Activated naive CD4-positive, alpha-beta T cell treated with anti-CD3 and anti-CD28 coated beads, Interleukin-2, amount 50 U/mL, for 24 hours (primary cell): ENCODE results near the gene PRPF18.

Experiments
- H3K27ac Mint-ChIP-seq: one replicate; pipeline ENCODE4 v1.8.0; 2021; ENCODE audit warnings: mild to moderate bottlenecking, mixed read lengths
- H3K27me3 Mint-ChIP-seq: one replicate; pipeline ENCODE4 v1.8.0; 2021; ENCODE audit warnings: mixed read lengths
- H3K36me3 Mint-ChIP-seq: one replicate; pipeline ENCODE4 v1.8.0; 2021; ENCODE audit warnings: mixed read lengths
- H3K4me1 Mint-ChIP-seq: one replicate; pipeline ENCODE4 v1.8.0; 2021; ENCODE audit warnings: mixed read lengths
- H3K4me3 Mint-ChIP-seq: one replicate; pipeline ENCODE4 v1.8.0; 2021; ENCODE audit warnings: mild to moderate bottlenecking, mixed read lengths
- H3K9me3 Mint-ChIP-seq: one replicate; pipeline ENCODE4 v1.8.0; 2021; ENCODE audit warnings: mixed read lengths

Gene PRPF18

DNA sequence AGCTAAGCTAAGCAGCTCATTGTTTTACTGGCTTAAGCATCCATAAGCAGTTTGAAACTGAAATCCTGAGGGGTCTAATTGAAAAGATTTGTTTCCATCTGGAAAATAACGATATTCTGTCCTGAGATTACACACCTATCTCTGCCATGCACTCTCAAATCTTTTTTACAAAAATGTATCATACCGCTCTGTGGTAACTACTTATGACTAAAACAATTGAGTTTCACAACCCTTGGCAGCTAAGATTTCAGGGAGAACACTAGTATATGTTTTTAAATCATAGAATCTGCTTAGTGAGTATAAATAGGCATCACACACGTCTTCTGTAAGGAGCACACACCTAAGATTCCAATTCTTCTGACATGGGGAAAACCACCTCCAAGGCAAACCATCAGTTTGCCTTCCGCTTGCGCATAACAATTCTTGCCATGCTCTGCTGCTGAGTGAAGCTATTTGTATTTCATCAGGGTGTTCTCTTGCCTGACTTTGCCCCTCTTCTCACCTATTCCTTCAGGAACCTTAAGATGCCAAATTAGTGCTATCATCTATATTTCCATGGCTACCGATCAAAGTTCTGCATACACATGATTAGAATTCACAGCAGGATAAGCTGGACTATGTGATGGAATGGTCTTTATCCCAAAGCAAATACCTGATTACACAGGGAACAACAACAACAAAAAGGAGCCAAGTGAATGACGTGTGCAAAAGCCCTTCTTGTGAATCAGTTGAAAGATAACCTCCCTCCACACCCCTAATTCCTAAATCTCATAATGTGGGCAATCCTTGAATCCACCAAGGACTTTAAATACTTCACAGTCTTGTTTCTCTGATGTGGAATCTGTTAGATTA, 40.9 kb downstream of the PRPF18 start:
- Mint-ChIP-seq H3K36me3 (peaks cover 18% of the 10 kb centered on the region), H3K4me1 (no peaks in the 10 kb centered on the region), H3K27me3 (no peaks in the 10 kb centered on the region), H3K27ac (no peak overlapping the region), H3K4me3 (no peak overlapping the region), H3K9me3 (no peaks in the 10 kb centered on the region)

DNA sequence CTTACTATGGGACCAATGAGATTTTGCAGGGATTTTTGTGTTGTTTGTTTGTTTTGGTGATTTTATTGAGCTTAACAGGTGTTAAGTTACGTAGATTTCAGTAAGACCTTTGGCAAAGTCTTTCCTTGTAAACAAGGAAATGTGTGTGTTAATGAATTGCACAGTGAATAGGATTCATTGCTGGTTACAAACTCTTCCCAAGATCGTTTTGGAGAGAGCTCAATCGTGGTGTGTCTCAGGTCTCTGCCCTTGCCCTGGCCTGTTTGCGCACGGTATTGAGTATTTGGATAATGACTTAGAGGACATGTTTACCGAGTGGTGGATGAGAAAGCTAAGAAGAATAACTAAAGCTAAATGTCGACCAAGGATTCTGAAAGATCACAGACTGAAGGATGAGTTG, 41.9 kb downstream of the PRPF18 start:
- no peaks in the 10 kb centered on the region for H3K27me3 Mint-ChIP-seq
- H3K4me1 Mint-ChIP-seq: no peaks in the 10 kb centered on the region
- H3K27ac Mint-ChIP-seq: no peak overlapping the region
- peaks cover 24% of the 10 kb centered on the region for H3K36me3 Mint-ChIP-seq
- no peak overlapping the region for H3K4me3 Mint-ChIP-seq
- no peaks in the 10 kb centered on the region for H3K9me3 Mint-ChIP-seq

DNA sequence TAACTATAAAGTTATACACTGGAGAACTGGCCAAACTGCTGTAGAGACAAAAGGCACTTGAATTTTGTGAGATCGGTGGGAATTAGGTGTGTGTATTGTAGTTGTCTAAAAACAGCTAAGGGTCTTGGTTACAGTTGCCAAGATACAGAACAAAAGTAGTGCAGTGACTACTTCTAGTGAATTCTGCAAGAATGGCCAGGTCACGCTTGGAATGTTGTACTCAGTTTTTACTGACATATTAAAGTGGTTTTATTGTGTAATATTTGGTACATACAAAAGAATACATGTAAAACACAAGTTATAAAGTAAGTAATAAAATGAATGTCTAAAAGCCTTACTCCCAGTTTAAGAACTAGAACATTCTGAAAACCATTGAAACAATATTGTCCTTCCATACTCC, 42.4 kb downstream of the PRPF18 start:
- H3K4me1 Mint-ChIP-seq: no peaks in the 10 kb centered on the region
- no peak overlapping the region for H3K4me3 Mint-ChIP-seq
- no peak overlapping the region for H3K27ac Mint-ChIP-seq
- peaks cover 25% of the 10 kb centered on the region for H3K36me3 Mint-ChIP-seq
- H3K27me3 Mint-ChIP-seq: no peaks in the 10 kb centered on the region
- H3K9me3 Mint-ChIP-seq: no peaks in the 10 kb centered on the region

DNA sequence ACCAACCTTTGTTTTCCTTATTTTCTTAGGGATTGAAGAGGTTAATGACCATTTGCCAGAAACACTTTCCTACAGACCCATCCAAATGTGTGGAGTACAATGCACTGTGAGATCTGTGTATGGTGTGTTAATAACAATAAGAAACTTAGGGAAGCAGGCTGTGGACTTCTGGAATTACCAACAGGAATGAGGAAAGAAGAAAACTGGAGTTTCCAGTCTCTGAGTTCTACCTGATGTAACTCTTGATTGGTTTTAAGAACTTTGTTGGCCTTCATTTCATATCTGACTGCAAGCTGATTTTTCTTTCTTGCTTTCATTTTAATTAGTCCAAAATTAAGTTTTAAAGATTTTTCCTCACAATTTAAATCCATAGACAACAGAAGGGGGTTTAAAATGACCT, 43.5 kb downstream of the PRPF18 start:
- Mint-ChIP-seq H3K36me3 (peaks cover 28% of the 10 kb centered on the region), H3K4me3 (no peak overlapping the region), H3K27ac (no peak overlapping the region)

DNA sequence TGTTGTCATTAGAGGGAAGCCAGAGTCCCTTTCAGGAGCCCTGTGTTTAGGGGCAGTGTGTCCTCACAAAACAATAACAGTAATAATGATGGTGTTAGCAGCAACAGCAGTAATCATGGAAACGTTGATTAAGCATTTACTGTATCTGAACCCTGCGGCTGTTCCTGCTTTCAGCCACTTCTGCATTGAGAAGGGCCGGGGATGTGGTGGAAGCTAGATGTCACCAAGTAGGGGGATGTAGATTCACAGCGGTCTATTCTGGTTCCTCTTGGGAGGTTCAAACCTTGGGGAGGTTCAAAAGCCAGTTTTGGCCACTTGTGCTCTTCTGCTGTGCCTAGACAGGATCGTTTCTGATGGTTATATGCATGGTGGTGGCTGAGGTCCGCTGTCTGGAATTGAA, 44.8 kb downstream of the PRPF18 start:
- no peaks in the 10 kb centered on the region for H3K4me1 Mint-ChIP-seq
- no peak overlapping the region for H3K27ac Mint-ChIP-seq
- no peaks in the 10 kb centered on the region for H3K9me3 Mint-ChIP-seq
- peaks cover 28% of the 10 kb centered on the region for H3K36me3 Mint-ChIP-seq
- H3K4me3 Mint-ChIP-seq: no peak overlapping the region
- no peaks in the 10 kb centered on the region for H3K27me3 Mint-ChIP-seq

More for the DNA sequence above, 43.5 kb downstream of the PRPF18 start:
- Mint-ChIP-seq H3K9me3 (no peaks in the 10 kb centered on the region), H3K27me3 (no peaks in the 10 kb centered on the region), H3K4me1 (no peaks in the 10 kb centered on the region)

DNA sequence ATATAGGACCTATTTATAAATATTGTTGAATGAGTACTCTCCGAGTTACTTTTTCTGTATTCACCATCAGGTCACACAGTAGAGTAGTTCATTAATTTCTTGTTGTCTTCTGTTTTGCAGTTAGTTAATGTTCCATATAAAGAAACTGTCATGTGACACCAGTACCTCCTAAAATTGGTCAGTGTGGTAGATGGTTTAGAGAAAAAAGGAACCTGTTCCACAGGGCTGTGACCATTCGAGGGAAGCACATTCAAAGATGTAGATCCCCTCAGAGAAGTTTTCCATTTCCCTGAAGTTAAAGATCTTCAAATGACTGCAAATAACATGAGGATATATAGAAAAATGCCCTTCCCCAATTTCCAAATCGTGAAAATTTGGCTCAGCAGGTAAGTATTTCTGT, 45.7 kb downstream of the PRPF18 start:
- Mint-ChIP-seq H3K4me1 (no peaks in the 10 kb centered on the region), H3K9me3 (no peaks in the 10 kb centered on the region), H3K27me3 (no peaks in the 10 kb centered on the region), H3K4me3 (no peak overlapping the region), H3K36me3 (peaks cover 32% of the 10 kb centered on the region), H3K27ac (no peak overlapping the region)

DNA sequence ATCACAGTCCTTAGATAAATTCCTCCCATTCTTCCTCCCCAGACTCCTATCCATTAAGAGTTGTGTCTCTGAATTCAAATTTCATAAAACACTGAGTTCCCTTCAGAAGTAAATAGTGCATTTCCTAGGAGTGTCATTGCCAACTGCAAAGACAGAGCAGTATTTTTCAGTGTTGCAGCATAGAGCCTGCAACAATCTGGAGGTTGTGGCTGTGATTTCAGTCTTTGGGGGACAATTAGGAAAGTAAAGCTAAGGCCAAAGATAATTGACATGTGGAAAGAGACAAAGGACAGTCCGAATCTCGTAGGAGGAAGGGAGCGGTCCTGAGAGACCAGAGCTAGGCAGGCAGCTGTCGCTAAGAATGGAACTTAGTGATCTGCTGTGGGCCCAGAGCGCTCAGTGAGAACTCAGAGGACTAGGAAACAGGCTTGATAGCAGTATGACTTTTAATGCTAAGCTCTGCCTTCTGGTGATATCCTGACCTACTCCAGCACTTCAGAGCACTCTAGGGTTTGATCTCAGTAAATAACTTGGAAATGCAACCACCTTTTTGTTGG, 46.2 kb downstream of the PRPF18 start:
- Mint-ChIP-seq H3K4me1 (no peaks in the 10 kb centered on the region), H3K9me3 (no peaks in the 10 kb centered on the region), H3K36me3 (peaks cover 35% of the 10 kb centered on the region), H3K27me3 (no peaks in the 10 kb centered on the region), H3K27ac (no peak overlapping the region), H3K4me3 (no peak overlapping the region)

DNA sequence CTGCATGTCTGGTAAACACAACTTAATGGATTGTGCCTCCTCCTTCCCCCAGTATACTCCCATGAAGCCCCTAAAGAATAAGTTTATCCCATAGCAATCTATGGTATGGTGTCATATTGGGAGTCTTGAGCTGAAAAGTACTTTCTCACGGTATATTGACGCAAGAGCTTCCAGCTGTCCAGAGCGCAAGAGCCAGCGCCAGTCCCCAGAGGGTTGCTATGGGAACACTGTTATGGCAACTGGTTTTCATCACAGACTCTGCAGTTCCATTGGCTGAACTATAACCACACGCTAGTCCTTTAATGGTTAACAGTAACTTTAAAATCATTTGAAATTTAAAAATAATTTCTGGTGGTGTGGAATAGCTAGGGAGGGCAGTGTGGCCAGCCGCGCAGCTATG, 46.9 kb downstream of the PRPF18 start:
- Mint-ChIP-seq H3K36me3 (peaks cover 41% of the 10 kb centered on the region), H3K9me3 (no peaks in the 10 kb centered on the region), H3K4me1 (no peaks in the 10 kb centered on the region), H3K27me3 (no peaks in the 10 kb centered on the region), H3K27ac (no peak overlapping the region), H3K4me3 (no peak overlapping the region)

DNA sequence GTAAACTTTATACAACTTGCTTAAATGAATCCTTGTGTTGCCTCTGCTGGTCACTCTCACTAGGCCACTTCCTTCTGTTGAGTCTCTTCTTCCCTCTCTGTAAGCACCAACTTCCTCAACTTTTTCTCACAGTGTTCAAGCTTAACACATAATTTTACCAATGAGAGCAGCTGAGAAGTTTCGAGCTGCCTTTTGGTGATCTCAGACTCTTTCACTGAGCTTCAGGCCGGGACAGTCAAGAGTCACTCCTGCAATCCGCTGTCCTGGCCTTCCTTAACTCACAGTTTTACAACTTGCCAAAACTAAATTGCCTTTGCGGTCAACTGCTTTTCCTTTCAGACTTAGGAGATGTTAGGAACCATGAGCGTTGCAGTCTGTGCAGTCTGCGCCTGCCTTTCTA, 47.4 kb downstream of the PRPF18 start:
- H3K36me3 Mint-ChIP-seq: peaks cover 41% of the 10 kb centered on the region
- no peaks in the 10 kb centered on the region for H3K27me3 Mint-ChIP-seq
- no peak overlapping the region for H3K27ac Mint-ChIP-seq

DNA sequence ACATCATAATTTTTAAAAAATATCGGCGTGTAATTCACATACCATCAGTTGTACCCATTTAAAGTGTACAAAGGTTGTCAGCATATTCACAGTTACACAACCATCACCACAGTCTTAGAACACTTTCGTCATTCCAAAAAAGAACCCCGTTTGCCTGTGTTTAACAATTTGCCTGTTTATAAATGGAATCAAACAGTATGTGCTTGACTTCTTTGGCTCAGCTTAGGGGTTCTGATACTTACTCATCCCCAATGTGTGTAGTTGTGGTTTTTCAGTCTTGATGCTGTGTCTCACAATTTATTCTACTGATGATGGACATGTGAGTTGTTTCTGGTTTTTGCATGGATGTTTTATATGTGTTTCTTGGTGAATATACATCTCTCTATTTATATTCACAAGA, 50.0 kb downstream of the PRPF18 start:
- H3K27me3 Mint-ChIP-seq: no peaks in the 10 kb centered on the region
- H3K4me3 Mint-ChIP-seq: no peak overlapping the region
- H3K9me3 Mint-ChIP-seq: peaks cover 14% of the 10 kb centered on the region
- peaks cover 46% of the 10 kb centered on the region for H3K36me3 Mint-ChIP-seq
- no peak overlapping the region for H3K27ac Mint-ChIP-seq
- no peaks in the 10 kb centered on the region for H3K4me1 Mint-ChIP-seq

More for the DNA sequence above, 47.4 kb downstream of the PRPF18 start:
- no peak overlapping the region for H3K4me3 Mint-ChIP-seq
- H3K9me3 Mint-ChIP-seq: no peaks in the 10 kb centered on the region
- H3K4me1 Mint-ChIP-seq: no peaks in the 10 kb centered on the region

DNA sequence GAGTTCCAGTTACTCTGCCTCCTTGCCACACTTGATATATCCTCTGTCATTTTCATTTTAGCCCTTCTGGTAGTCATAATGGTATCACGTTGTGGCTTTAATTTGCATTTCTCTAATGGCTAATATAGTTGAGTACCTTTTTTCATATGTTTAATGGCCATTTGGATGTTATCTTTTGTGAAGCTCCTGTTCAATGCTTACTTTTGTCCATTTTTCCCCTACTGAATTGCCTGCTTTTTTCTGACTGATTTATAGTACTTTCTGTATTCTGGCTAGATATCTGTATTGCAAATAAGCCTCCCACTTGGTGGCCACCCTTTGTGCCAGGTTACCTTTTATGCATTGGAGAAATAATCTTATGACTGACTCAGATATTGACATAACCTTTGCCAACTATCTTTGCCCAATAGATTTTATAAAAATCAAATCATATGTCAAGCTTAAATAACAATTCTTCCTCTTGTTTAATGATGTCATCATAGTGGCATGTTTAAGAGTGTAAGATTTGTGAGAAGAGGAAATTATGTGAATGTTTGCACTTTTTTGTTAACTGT, 50.6 kb downstream of the PRPF18 start:
- Mint-ChIP-seq H3K27me3 (no peaks in the 10 kb centered on the region), H3K27ac (no peak overlapping the region), H3K4me1 (no peaks in the 10 kb centered on the region), H3K36me3 (peaks cover 51% of the 10 kb centered on the region), H3K9me3 (peaks cover 18% of the 10 kb centered on the region), H3K4me3 (no peak overlapping the region)

DNA sequence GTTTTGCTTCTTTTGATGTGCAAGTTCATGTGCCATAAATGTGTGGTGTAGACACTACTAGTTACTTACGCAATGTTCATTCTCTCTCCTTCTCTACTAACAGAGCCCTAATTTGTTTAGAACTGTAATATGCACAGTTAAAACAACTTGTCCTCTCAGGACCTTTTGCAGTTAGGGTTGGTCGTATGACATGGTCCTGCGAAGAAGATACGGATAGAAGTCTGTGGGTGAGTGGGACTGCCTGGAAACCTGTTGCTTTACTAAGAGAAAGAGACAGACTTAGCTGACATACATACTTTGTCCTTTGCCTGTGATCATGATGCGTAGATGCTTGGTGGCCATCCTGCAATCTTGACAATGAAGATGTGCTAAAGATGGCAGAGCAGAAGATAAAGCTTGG, 51.1 kb downstream of the PRPF18 start:
- Mint-ChIP-seq H3K27me3 (no peaks in the 10 kb centered on the region), H3K4me1 (no peaks in the 10 kb centered on the region), H3K4me3 (no peak overlapping the region), H3K36me3 (peaks cover 52% of the 10 kb centered on the region), H3K27ac (no peak overlapping the region), H3K9me3 (peaks cover 20% of the 10 kb centered on the region)

DNA sequence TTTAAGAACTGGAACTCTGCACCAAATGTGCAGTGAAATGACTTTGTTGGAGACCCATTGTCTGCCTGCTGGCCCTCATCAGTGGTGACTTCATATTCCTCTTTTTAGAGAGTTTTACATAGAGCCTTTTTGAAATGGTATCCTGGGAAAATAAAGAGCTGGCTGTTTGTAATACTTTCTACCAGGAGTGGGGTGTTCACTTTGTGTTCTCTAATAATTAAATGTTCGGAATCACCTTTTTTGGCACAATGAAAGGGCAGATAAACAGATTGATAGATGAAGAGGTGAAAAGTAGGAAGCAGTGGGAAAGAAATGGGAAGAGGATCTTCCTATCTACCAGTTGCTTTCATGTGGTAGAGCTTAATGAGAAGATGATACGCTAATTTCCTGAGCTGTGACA, 55.5 kb downstream of the PRPF18 start:
- Mint-ChIP-seq H3K27ac (no peak overlapping the region), H3K4me1 (no peaks in the 10 kb centered on the region), H3K27me3 (no peaks in the 10 kb centered on the region), H3K4me3 (no peak overlapping the region), H3K9me3 (peaks cover 20% of the 10 kb centered on the region), H3K36me3 (peaks cover 49% of the 10 kb centered on the region)

DNA sequence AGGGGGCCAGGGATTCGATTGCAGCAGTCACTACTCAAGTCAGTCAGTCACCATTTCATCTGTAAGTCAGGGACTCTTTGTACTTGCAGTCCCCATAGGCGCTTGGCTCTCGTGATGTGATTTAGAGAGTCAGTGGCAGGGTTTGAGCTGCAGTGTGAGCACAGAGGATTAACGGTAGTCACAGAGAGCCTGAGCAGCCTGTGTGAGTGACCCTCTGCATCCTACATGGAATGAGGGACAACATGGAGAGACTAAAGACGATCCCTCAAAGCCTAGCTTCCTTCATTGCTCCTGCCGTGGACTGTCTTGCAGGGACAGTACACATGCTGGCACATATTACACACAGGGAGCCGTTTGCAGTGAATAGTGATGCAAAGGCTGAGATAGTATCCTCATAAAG, 56.3 kb downstream of the PRPF18 start:
- Mint-ChIP-seq H3K27ac (no peak overlapping the region), H3K4me1 (peaks cover 5% of the 10 kb centered on the region), H3K9me3 (peaks cover 20% of the 10 kb centered on the region), H3K36me3 (peaks cover 43% of the 10 kb centered on the region), H3K27me3 (no peaks in the 10 kb centered on the region), H3K4me3 (no peak overlapping the region)

DNA sequence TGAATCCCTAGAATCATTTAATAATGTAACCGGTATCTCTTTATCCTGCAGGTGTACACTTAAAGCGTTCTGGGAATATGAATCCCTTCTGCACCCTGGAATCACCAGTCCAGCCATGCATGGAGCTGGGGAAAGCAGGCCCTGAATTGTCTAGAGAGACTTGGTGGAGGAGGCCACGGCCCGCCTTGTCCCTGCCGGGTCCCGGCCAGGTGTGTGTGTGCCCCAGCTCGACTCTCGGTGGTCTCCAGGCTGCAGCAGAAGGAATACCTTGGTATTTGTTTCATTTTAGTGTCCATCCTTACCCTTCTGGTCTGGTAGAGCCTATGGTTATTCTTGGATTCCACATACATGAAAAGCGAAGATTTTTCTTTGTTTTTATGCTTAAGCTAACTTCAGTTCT, 58.1 kb downstream of the PRPF18 start:
- Mint-ChIP-seq H3K36me3 (peaks cover 35% of the 10 kb centered on the region), H3K4me1 (peaks cover 14% of the 10 kb centered on the region), H3K9me3 (peaks cover 20% of the 10 kb centered on the region), H3K4me3 (no peak overlapping the region), H3K27ac (no peak overlapping the region), H3K27me3 (no peaks in the 10 kb centered on the region)

DNA sequence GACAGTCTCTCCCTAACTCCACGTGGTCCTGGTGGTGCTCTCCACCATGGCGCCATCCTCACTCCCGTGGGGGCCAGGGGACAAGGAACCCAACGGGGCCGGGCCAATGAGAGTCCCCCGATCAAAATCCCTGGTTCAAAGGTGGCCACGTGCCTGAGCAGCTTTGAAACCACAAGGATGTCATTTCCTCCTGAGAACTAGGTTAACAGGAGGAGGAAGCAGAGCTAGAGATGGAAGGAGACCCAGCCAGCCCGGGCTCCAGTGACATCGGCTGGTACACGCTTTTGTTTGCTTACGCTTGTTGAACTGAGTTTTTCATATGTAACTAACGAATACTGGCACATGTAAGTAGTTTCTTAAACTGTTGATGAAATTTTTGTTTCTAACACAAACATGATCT, 61.7 kb downstream of the PRPF18 start:
- H3K27ac Mint-ChIP-seq: no peak overlapping the region

More for the DNA sequence above, 61.7 kb downstream of the PRPF18 start:
- Mint-ChIP-seq H3K4me1 (peaks cover 14% of the 10 kb centered on the region), H3K27me3 (no peaks in the 10 kb centered on the region), H3K36me3 (peaks cover 5% of the 10 kb centered on the region), H3K9me3 (no peaks in the 10 kb centered on the region), H3K4me3 (no peak overlapping the region)
